GM18511 (cell line): ENCODE results near the gene FILIP1L.

Experiments
- ATAC-seq: cut with Tn5 transposase; IDR thresholded peaks from one replicate; pipeline ENCODE4 v1.9.1; 2021; ENCODE audit warnings: mild to moderate bottlenecking, moderate library complexity; ENCODE audit not compliant: unreplicated experiment

FILIP1L gene

DNA sequence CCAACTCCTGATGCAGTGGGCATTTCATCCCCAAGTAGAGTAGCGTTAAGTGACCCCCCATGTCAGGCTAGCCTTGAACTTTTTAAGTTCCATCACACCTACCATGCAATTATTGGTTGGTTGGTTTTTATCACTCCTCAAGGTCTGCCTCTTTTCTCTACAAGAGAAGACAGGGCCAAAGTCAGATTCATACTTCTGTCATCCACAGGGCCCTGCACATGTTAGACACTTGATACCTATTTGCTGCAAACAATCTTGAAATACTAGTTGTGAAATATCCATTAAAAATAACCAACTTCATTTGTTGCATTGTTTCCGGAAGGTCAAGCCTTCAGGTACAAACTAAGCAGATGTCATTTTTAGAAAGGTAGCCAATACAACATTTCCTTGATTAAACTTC, 295.5 kb downstream of the FILIP1L start:
- no peak for ATAC-seq

DNA sequence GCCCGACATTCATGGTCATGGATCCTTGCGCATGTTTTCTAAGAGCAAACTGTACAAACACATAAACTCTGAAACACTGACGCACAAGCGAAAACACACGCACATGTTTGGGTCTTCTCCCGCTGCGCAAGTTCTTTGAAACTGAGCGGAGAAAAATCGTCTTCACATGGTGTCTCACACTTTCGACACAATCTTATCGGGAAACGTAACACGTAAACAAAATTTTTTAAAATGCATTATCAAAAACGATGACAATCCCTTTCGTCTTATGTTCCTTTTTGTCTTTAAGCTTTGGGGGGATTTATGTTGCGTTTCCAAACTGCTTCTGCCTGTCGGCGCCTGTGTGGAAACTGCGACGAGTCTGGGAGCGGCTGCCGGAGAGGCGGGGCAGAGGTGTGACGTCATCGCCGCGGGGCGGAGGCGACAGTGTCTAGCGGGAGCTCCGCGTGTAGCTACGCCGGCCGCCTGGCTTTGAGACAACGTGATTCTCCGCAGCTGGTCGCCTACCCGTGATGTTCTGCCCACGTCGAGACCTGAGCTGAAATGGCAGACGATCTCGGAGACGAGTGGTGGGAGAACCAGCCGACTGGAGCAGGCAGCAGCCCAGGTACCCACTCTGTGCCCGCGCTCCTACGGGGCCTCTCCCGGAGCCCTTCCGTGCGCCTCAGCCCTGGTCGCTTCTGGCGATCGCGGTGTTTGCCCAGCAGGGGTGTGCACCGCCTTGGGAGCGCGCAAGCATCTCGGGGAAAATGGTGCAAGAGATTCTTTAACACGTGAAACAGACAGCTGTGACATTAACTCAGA, 296.7 kb downstream of the FILIP1L start, which contains the start of gene CMSS1:
Gene CMSS1 (plus strand): TSS at position 426 of the 804 bp plus-strand sequence.
- peak; percentile 98 for ATAC-seq

DNA sequence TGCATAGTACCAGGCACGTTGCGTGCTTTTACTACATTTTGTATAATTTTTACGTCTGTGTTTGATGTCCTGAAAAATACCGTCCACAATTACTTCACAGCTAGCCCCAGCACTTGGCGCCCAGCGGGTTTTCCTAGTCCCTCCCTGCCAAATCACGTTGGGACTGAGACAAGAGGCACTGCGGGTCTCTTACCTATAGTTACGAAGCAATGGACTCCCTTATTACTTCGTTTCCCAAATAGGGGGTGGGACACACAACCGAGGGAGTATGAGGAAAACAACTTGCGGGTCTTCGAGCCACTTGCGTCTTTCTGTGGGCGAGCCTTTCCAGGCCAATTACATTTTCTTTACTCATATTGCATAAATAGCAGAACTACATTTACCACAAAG, 297.3 kb downstream of the FILIP1L start:
- ATAC-seq, result no peak

DNA sequence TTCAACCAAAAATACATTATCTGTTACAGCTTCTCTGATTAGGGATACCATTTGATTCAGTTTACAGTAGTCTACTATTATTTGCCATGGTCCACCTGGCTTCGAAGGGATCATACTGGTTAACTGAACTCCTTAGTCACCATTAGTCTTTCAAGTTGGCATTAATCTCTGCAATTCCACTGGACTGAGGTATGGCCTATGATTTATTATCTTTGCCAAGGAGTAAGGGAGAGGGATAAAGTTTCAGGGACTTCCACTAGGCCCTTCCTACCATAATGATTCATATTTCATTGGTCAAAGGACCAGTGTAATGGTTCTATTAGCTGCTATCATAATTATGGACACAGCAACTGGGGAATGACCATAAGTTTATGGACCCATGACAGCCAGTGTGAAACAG, 303.9 kb downstream of the FILIP1L start:
- no peak for ATAC-seq

DNA sequence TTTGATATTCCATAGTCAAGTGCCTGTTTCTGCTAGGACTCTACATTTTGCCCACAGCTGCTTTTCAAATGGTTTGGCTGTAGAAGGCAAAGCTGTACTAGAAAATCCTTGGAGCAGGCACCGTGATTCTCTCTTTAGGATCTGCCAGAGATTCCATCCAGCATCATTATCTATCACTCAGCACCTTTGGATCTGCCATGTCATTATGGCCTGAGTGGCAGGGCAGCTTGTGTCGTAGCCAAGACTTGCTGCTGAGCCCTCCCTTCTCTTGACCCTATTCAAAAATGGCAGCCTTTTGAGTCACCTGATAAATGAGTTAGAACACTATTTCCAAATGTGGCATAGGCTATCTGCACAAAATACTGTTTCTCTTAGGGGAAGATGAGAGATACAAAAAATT, 304.7 kb downstream of the FILIP1L start:
- ATAC-seq, result no peak

DNA sequence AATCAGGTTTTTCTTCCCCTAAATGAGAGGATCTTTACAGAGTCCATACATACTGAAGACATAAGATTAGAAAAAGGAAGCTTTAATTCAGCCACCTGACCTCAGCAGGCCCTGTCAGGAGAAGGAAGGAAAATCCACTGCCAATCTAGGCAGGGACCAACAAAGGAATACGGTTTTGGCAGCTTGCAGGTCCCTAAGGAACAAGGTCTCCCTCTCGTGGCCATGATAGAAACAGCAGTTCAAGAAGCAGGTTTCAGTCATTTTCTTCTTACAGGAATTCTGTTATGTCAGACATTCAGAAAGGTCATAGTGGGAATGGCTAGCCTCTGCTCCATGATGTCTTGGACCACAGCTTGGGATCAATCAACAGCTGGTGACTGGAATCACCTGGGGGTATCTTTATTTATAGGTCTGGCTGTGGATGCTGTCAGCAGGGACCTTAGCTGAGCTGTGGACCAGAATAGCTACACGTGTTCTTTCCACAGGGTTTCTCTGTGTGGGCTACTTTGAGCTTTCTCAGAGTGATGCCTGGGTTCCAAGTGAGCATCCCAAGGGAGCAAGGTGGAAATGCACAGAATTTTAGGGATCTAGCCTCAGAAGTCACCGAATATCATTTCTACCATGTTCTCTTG, 306.0 kb downstream of the FILIP1L start:
- no peak for ATAC-seq

DNA sequence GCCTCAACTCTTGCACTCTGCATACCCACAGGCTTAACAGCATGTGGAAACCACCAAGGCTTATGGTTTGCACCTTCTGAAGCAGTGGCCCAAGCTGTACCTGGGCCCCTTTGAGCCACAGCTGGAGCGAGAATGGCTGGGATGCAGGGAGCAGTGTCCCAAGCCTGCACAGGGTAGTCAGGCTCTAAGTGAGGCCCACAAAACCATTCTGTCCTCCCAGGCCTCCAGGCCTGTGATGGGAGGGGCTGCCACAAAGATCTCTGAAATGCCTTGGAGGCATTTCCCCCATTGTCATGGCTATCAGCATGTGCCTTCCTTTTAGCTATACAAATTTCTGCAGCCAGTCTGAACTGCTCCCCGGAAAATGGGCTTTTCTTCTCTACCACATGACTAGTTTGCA, 309.1 kb downstream of the FILIP1L start:
- ATAC-seq, result no peak

DNA sequence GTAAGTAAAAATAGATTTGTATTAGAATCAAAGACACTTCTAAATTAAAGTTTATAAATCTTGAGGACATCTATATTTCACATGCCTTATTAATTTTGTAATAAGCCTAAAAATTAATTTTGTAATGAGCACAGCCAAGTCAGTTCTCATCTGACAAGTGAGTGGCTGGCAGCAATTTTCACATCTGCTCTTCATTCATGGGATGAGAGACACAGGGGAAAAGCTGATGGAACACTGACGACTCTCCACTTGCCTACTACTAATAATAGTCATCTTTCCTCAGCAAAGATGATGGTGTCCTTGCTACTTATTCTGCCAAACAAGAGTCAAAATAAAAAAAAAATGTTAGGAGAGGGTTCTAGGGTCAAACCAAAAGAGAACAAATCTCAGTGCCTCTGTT, 311.0 kb downstream of the FILIP1L start:
- ATAC-seq, result no peak

DNA sequence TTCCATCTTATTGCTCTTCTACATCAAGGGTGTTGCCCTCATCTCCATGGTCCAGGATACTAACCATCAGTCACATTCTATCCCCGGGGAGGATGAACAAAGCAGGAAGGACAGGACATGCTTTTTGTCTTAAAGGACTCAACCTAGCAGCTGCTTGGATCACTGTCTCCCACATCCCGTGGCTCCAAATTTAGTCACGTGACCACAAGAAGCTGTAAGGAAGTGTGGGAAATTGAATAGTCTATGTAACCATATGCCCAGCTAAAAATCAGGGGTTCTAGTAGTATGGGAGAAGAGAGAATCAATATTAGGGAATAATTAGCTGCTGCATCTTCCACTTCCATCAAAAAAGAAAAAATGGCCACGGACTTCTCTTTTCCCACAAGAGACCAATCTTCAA, 314.9 kb downstream of the FILIP1L start:
- no peak for ATAC-seq

DNA sequence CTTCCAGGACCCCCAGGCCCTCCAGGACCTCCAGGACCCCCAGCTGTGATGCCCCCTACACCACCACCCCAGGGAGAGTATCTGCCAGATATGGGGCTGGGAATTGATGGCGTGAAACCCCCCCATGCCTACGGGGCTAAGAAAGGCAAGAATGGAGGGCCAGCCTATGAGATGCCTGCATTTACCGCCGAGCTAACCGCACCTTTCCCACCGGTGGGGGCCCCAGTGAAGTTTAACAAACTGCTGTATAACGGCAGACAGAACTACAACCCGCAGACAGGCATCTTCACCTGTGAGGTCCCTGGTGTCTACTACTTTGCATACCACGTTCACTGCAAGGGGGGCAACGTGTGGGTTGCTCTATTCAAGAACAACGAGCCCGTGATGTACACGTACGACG, 318.7 kb downstream of the FILIP1L start:
- ATAC-seq, result no peak

DNA sequence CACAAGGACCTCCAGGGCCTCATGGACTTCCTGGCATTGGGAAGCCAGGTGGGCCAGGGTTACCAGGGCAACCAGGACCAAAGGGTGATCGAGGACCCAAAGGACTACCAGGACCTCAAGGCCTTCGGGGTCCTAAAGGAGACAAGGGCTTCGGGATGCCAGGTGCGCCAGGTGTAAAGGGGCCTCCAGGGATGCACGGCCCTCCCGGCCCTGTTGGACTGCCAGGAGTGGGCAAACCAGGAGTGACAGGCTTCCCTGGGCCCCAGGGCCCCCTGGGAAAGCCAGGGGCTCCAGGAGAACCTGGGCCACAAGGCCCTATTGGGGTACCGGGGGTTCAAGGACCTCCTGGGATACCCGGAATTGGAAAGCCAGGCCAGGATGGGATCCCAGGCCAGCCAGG, 319.8 kb downstream of the FILIP1L start:
- no peak for ATAC-seq

DNA sequence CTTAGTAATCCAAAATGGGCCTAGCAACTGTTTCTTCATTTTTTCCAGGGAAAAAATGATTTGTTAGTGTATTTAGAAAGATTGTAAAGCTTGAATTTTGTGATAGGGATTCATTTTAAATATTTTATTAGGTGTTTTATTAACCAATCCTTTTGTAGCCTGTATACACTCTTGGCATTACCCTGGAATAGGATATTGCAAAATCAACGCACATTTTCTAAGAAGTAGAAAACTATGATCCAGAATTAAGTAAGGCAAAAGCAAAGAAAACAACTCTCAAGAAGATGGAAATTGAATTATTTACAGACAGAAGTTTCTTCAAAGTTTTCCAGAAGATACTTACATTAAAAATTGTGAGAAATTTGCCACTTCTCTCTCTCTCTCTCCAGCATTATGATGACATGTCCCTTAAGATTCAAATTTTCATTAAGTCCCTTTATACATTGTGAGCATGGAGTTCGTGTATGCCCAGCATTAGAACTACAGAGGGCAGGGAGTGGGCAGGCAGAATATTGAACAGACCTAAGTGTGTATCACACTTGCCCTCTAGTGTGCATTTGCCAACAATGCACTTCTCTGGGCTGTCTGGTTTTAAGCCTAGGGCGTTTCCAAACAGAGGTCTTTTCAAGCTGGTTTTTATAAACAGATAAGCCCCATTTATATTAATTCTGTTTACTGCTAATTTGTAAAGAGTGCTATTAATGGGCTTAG, 325.1 kb downstream of the FILIP1L start:
- ATAC-seq, result peak; percentile 98
